ENCODE measurements around the gene SMARCAL1.

DNA sequence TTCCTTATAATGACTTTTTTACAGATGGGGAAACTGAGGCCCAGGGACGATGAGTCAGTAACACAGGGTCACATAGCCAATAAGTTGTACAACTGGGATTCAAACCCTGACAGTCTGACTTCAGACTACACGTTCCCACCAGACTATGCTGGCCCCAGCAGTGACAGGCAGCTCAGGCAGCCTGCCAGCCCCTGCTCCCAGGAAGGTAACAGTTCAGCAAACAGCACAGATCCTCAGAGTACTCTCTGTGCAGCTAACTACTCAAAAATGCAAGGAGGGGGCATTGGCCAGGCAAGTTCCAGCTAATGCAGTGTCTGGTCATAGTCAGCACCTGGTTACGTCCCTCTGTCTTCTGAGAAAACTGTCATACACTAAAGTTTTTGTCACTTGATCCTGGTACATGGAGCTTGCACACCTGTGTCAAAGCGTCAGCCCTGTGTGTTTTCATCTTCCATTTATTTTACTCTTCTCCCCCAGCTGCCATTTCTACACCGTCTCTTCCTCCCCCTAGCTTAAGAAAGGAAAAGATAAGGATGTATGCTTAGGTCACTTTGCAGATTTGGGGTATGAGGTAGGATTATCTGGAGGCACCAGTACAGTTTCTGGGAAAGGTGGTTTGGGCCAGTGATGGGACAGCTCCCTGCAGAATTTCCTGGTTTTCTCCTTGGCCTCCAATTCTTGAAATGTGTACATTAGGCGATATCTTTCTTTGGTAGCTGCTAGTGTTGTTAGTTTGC, 4.5 kb downstream of the SMARCAL1 start:
- TF ChIP-seq EZH2 (IDR thresholded peaks at IDR 0.05; ENCODE audit: insufficient read depth, low read length) = no peak
- TF ChIP-seq, protein P1, sequence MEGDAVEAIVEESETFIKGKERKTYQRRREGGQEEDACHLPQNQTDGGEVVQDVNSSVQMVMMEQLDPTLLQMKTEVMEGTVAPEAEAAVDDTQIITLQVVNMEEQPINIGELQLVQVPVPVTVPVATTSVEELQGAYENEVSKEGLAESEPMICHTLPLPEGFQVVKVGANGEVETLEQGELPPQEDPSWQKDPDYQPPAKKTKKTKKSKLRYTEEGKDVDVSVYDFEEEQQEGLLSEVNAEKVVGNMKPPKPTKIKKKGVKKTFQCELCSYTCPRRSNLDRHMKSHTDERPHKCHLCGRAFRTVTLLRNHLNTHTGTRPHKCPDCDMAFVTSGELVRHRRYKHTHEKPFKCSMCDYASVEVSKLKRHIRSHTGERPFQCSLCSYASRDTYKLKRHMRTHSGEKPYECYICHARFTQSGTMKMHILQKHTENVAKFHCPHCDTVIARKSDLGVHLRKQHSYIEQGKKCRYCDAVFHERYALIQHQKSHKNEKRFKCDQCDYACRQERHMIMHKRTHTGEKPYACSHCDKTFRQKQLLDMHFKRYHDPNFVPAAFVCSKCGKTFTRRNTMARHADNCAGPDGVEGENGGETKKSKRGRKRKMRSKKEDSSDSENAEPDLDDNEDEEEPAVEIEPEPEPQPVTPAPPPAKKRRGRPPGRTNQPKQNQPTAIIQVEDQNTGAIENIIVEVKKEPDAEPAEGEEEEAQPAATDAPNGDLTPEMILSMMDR (IDR thresholded peaks at IDR 0.05; ENCODE audit: insufficient read depth, low read depth, low read length) = no peak

Data from astrocyte (in vitro differentiated cells and primary cell).